K562 (cell line): ENCODE data around the gene SAMD8. TPM values are rescaled to one million over a fixed set of nuclear protein-coding genes. Genes with fewer than 3 reads are reported as not detected.

ENCODE experiments used
- ATAC-seq: fragments of 200-7000 bp; cut with Tn5 transposase; 3 replicates; pipeline ENCODE4 v1.9.1; 2020; ENCODE audit warnings: moderate library complexity
- BruUV-seq: library from RNA; stranded (reverse); fragments of 400-500 nt; replicated peaks from 2 replicates; lab custom pipeline; 2021; lab: Mats Ljungman, UMichigan
- CTCF ChIA-PET: fragments of 300-600 bp; formaldehyde crosslinking; extraction: SDS; loops from one replicate; lab custom pipeline; 2021; ENCODE audit warnings: low intra/inter-chr PET ratio; lab: Yijun Ruan, JAX
- POLR2A ChIA-PET: fragments of 300-600, 350-650 bp; sonication (Branson Sonifier 250); formaldehyde crosslinking; extraction: SDS; loops from one replicate; lab custom pipeline; 2021; ENCODE audit warnings: antibody characterized with exemption, inconsistent platforms; lab: Yijun Ruan, JAX
- DNase-seq, 4 experiments: peaks; one replicate each; pipeline versions ENCODE4 v3.0.0 to v3.0.0-alpha.2; 2011 to 2018; ENCODE audit warnings: low spot score in 3 of 4, mixed read lengths in 3 of 4; ENCODE audit errors: extremely low read depth in 1 of 4
- FAIRE-seq: peaks from 2 replicates; lab custom pipeline; 2011; peaks lifted over from hg19 to GRCh38; lab: Jason Lieb, UNC
- H2AFZ ChIP-seq: 2 replicates; pipeline ENCODE4 v1.6.0; 2011; ENCODE audit warnings: low read depth, low read length, control low read depth, inconsistent platforms
- H3K27ac ChIP-seq: fragments of 200-600 bp; 3 replicates; pipeline ENCODE4 v1.8.0; 2011; ENCODE audit warnings: low read depth, mild to moderate bottlenecking, control low read depth, inconsistent platforms, low read length, moderate library complexity, mixed read lengths; ENCODE audit errors: extremely low read depth
- H3K27me3 ChIP-seq, 2 experiments: fragments of 300-600 bp in 1 of 2; 2 replicates in 1 of 2; 3 replicates in 1 of 2; pipeline versions ENCODE4 v1.6.0 to v1.8.0; 2011; ENCODE audit warnings: inconsistent platforms in 2 of 2, low read length in 2 of 2, mild to moderate bottlenecking in 1 of 2, mixed read lengths in 1 of 2, moderate library complexity in 1 of 2; ENCODE audit not compliant: control insufficient read depth in 2 of 2, insufficient read depth in 2 of 2
- H3K36me3 ChIP-seq: fragments of 300-600 bp; 3 replicates; pipeline ENCODE4 v1.8.0; 2011; ENCODE audit warnings: mild to moderate bottlenecking, low read length, inconsistent platforms; ENCODE audit not compliant: control insufficient read depth, insufficient read depth
- H3K4me1 ChIP-seq, 2 experiments: fragments of 200-600 bp in 1 of 2; replicated peaks in 1 of 2; 2 replicates in 1 of 2; 3 replicates in 1 of 2; pipeline versions ENCODE4 v1.5.1 to v1.8.0; 2011; ENCODE audit warnings: inconsistent platforms in 2 of 2, low read length in 2 of 2, mild to moderate bottlenecking in 1 of 2, mixed read lengths in 1 of 2, moderate library complexity in 1 of 2; ENCODE audit not compliant: control insufficient read depth in 2 of 2, insufficient read depth in 2 of 2
- H3K4me2 ChIP-seq: 2 replicates; pipeline ENCODE4 v1.6.1; 2011; ENCODE audit warnings: low read length, control low read depth, inconsistent platforms, mixed read lengths; ENCODE audit not compliant: insufficient read depth
- H3K4me3 ChIP-seq: fragments of 200-600 bp; sonication (generic), shearing (Covaris generic); 2 replicates; pipeline ENCODE4 v1.5.1; 2016; ENCODE audit warnings: control low read depth, inconsistent platforms
- H3K79me2 ChIP-seq: fragments of 200-600 bp; 3 replicates; pipeline ENCODE4 v1.8.0; 2011; ENCODE audit warnings: low read length, inconsistent platforms; ENCODE audit not compliant: control insufficient read depth, insufficient read depth
- H3K9ac ChIP-seq, 2 experiments: 2 replicates each; pipeline versions ENCODE4 v1.6.0 to v1.6.1; 2011; ENCODE audit warnings: low read depth in 2 of 2, low read length in 2 of 2, control low read depth in 1 of 2, inconsistent platforms in 1 of 2, mild to moderate bottlenecking in 1 of 2, mixed read lengths in 1 of 2; ENCODE audit not compliant: insufficient read depth in 1 of 2
- H3K9me1 ChIP-seq: one replicate; pipeline ENCODE4 v1.6.0; 2011; ENCODE audit warnings: inconsistent platforms, mild to moderate bottlenecking, low read length, moderate library complexity; ENCODE audit not compliant: control insufficient read depth, insufficient read depth
- H3K9me3 ChIP-seq: replicated peaks from 2 replicates; pipeline ENCODE4 v1.5.1; 2011; ENCODE audit warnings: low read depth, low read length, inconsistent platforms; ENCODE audit not compliant: control insufficient read depth, insufficient read depth
- H4K20me1 ChIP-seq: replicated peaks from 2 replicates; pipeline ENCODE4 v1.6.1; 2011; ENCODE audit warnings: low read length, inconsistent platforms, mixed read lengths; ENCODE audit not compliant: control insufficient read depth, insufficient read depth
- PCBP1 ChIP-seq: fragments of 200-400 bp; formaldehyde crosslinking; IDR thresholded peaks from 2 replicates; pipeline ENCODE4 v1.6.1; 2018; ENCODE audit warnings: mild to moderate bottlenecking, low read depth, low read length; ENCODE audit not compliant: poor library complexity, severe bottlenecking
- POLR2B ChIP-seq: fragments of 450-650 bp; IDR thresholded peaks from 2 replicates; pipeline ENCODE4 v1.6.1; 2018; ENCODE audit warnings: low read depth; ENCODE audit not compliant: partially characterized antibody
- ZNF121 ChIP-seq: sonication (generic); formaldehyde crosslinking; conservative IDR thresholded peaks from 2 replicates; pipeline ENCODE4 v1.8.0; 2022; ENCODE audit warnings: missing genetic modification reagents
- WGBS: fragments of 100-300 bp; shearing (Covaris generic); methylation state at CpG from one replicate; pipeline ENCODE4 v1.1.6; 2016; ENCODE audit warnings: low coverage, mixed read lengths; ENCODE audit not compliant: insufficient coverage; ENCODE audit errors: missing lambda C conversion rate; 5-methylcytosine and 5-hydroxymethylcytosine counted together
- in situ Hi-C: fragments of 300-500 bp; cut with MboI; formaldehyde crosslinking; loops from 4 replicates; pipeline ENCODE4 v1.15.0; 2018; ENCODE audit warnings: inconsistent platforms, mixed read lengths
- intact Hi-C: fragments of 100-400 bp; cut with micrococcal nuclease; formaldehyde crosslinking; loops from 2 replicates; pipeline ENCODE4 v1.14.2; 2022
- polyA plus RNA-seq, 8 experiments: library from polyadenylated mRNA; depleted of rRNA in 4 of 8; stranded (reverse) in 5 of 8; unstranded in 3 of 8; fragments of >200 nt; fragmentation: Nextera tagmentation in 2 of 8; fragmentation: Illumina TruSeq in 1 of 8; extraction: Ambion mirVana in 2 of 8; extraction: Trizol in 1 of 8; gene quantifications; 2 replicates each; pipeline versions ENCODE4 v1.2.1 to v1.2.3, GENCODE V29; 2011 to 2014; ENCODE audit warnings: inconsistent platforms in 1 of 8, missing spikeins in 1 of 8
- total RNA-seq, 7 experiments: library from RNA; depleted of rRNA in 6 of 7; stranded (reverse); fragments of >200 nt in 6 of 7; fragmentation: Illumina TruSeq in 2 of 7; extraction: Trizol in 2 of 7; gene quantifications; 2 replicates each; pipeline versions ENCODE4 v1.2.1 to v1.2.3, GENCODE V29; 2011 to 2021; ENCODE audit warnings: low replicate concordance in 1 of 7
- TF ChIP-seq, protein P1 (sequence below): IDR thresholded peaks from 2 replicates; pipeline ENCODE4 v1.6.1; 2012; ENCODE audit warnings: low read depth, low read length, improper control_type of control experiment, borderline replicate concordance

Gene SAMD8
- total and polyA plus RNA-seq, 9 of the 15 experiments (the other 6 are each of a cell fraction or from before 2014, with no cell fraction given), result 2.7 to 16.1 (median 6.2) TPM

DNA sequence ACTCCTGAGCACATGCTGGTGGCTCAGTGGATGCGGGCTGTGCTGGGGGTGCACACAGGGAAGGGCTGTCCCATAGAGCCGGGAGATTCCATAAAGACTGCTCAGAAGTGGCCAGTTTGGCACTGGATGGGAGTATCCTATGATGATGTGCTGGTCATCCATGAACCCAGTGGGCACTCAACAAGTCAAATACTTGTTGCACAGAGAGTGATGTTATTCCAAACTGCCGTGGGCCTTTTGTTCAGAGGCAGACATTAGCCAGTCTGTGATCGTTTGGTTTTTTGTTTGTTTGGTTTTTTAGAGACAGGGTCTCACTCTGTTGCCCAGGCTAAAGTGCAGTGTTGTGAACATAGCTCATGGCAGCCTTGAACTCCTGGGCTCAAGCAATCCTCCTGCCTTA is 30.9 kb upstream of the SAMD8 start:
- Histone ChIP-seq H3K4me1 (peaks cover 8 to 9% of the 10 kb centered on the region in 2 experiments; a peak in 3 of 5 replicates), H3K27me3 (no peaks in the 10 kb centered on the region; a peak in 1 of 5 replicates), H4K20me1 (no peaks in the 10 kb centered on the region), H3K4me3 (no peak overlapping the region), H3K4me2 (no peak overlapping the region), H3K36me3 (no peaks in the 10 kb centered on the region), H3K9me1 (no peaks in the 10 kb centered on the region), H3K79me2 (no peaks in the 10 kb centered on the region), H3K9ac (no peak overlapping the region), H2AFZ (no peak overlapping the region), H3K27ac (no peak overlapping the region), H3K9me3 (no peaks in the 10 kb centered on the region)
- TF ChIP-seq, protein P1, sequence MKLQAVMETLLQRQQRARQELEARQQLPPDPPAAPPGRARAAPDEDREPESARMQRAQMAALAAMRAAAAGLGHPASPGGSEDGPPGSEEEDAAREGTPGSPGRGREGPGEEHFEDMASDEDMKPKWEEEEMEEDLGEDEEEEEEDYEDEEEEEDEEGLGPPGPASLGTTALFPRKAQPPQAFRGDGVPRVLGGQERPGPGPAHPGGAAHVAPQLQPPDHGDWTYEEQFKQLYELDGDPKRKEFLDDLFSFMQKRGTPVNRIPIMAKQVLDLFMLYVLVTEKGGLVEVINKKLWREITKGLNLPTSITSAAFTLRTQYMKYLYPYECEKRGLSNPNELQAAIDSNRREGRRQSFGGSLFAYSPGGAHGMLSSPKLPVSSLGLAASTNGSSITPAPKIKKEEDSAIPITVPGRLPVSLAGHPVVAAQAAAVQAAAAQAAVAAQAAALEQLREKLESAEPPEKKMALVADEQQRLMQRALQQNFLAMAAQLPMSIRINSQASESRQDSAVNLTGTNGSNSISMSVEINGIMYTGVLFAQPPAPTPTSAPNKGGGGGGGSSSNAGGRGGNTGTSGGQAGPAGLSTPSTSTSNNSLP, result no peak
- TF ChIP-seq POLR2B (no peak), PCBP1 (no peak), ZNF121 (CRISPR knock-in tag) (0 out of 2 replicates have a peak, but pooled peaks have one; percentile 23)
- no peak for DNase-seq
- no peak for FAIRE-seq
- in situ Hi-C loops, result loop anchor here (10.0 kb wide), 1 partner anchor 1236 kb away; no protein-coding TSS in a partner anchor
- BruUV-seq, result no TSS peak
- no peak for ATAC-seq
- ChIA-PET POLR2A (interaction anchor here (0.9 to 1.2 kb wide), 2 partner anchors 19 to 890 kb away, joined by 3 to 9 read pairs; no protein-coding TSS in a partner anchor), CTCF (no interaction called here)
- intact Hi-C loops, result no loop called here
- 15% methylated on average over 4 of the region's 4 CpGs for WGBS
